ENCODE measurements around the gene VSTM2L.

DNA sequence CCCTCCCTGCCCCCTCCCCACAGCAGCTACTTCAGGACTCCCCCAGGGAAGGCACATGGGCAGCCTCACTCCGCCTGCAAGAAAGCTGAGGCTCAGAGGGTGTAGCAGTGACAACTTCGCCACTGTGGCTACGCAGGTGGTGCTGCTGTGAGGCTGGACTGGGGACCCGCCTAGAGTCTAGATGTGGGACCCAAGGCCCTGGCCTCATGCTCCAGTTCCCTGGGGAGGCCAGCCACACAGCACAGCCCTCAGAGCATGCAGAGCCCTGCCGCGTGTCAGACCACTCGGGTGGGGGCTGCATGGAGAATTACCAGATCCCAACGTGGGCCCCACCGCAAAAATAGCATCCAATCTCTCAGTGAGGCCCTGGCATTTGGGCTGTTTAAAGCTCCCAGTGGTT is 30.8 kb upstream of the VSTM2L start:
- TF ChIP-seq, protein P1, sequence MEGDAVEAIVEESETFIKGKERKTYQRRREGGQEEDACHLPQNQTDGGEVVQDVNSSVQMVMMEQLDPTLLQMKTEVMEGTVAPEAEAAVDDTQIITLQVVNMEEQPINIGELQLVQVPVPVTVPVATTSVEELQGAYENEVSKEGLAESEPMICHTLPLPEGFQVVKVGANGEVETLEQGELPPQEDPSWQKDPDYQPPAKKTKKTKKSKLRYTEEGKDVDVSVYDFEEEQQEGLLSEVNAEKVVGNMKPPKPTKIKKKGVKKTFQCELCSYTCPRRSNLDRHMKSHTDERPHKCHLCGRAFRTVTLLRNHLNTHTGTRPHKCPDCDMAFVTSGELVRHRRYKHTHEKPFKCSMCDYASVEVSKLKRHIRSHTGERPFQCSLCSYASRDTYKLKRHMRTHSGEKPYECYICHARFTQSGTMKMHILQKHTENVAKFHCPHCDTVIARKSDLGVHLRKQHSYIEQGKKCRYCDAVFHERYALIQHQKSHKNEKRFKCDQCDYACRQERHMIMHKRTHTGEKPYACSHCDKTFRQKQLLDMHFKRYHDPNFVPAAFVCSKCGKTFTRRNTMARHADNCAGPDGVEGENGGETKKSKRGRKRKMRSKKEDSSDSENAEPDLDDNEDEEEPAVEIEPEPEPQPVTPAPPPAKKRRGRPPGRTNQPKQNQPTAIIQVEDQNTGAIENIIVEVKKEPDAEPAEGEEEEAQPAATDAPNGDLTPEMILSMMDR (IDR thresholded peaks at IDR 0.05; ENCODE audit: low read length): no peak
- no peak for TF ChIP-seq EZH2 (IDR thresholded peaks at IDR 0.05; ENCODE audit: borderline replicate concordance, low read length)

Data from OCI-LY1 (cell line).